B cell (primary cell): ENCODE measurements around the gene SMARCAD1. TPM values are rescaled to one million over a fixed set of nuclear protein-coding genes. Genes with fewer than 3 reads are reported as not detected.

Experiments
- ATAC-seq: fragments of 200-7000 bp; cut with Tn5 transposase; one replicate; pipeline ENCODE4 v1.10.0; 2021; ENCODE audit warnings: low read depth, mild to moderate bottlenecking, moderate number of reproducible peaks, moderate library complexity
- CTCF ChIA-PET: fragments of 350-600 bp; sonication (Branson Sonifier 250); formaldehyde crosslinking; loops from one replicate; lab custom pipeline; 2021; ENCODE audit warnings: antibody characterized with exemption, inconsistent platforms; lab: Charles Lee
- POLR2A ChIA-PET: fragments of 350-600 bp; sonication (Branson Sonifier 250); formaldehyde crosslinking; loops from one replicate; lab custom pipeline; 2021; ENCODE audit warnings: antibody characterized with exemption; lab: Charles Lee
- DNase-seq: peaks from one replicate; pipeline ENCODE4 v3.0.0; 2013
- H2AFZ ChIP-seq: 2 replicates; pipeline ENCODE4 v1.6.1; 2012; ENCODE audit warnings: mild to moderate bottlenecking, low read depth, low read length; ENCODE audit not compliant: insufficient read depth, poor library complexity, severe bottlenecking
- H3K27ac ChIP-seq, 2 donors: 1 replicate in 1 of 2; 2 replicates in 1 of 2; pipeline ENCODE4 v1.5.1; 2012 to 2013; ENCODE audit warnings: low read length in 2 of 2, mild to moderate bottlenecking in 2 of 2, moderate library complexity in 1 of 2
- H3K27me3 ChIP-seq, 4 experiments: fragments of 200-600 bp in 1 of 4; sonication (generic) in 1 of 4; replicated peaks in 1 of 4; 1 replicate in 2 of 4; 2 replicates in 2 of 4; pipeline versions ENCODE4 v1.6.1 to v1.7.0; 2013 to 2016; ENCODE audit warnings: low read length in 3 of 4, mild to moderate bottlenecking in 2 of 4, mixed read lengths in 1 of 4, moderate library complexity in 1 of 4; ENCODE audit not compliant: insufficient read depth in 4 of 4, control insufficient read depth in 3 of 4; ENCODE audit errors: control extremely low read depth in 1 of 4
- H3K36me3 ChIP-seq, 2 experiments: replicated peaks in 1 of 2; 1 replicate in 1 of 2; 2 replicates in 1 of 2; pipeline versions ENCODE4 v1.6.1 to v1.7.1; 2013; ENCODE audit warnings: low read length in 1 of 2; ENCODE audit not compliant: insufficient read depth in 2 of 2, control insufficient read depth in 1 of 2; ENCODE audit errors: control extremely low read depth in 1 of 2, extremely low read depth in 1 of 2
- H3K4me1 ChIP-seq, 2 donors: fragments of 200-600 bp in 1 of 2; sonication (generic) in 1 of 2; 1 replicate in 1 of 2; 2 replicates in 1 of 2; pipeline versions ENCODE4 v1.5.1 to v1.6.1; 2013 to 2017; ENCODE audit warnings: low read length in 2 of 2; ENCODE audit not compliant: control insufficient read depth in 2 of 2, insufficient read depth in 2 of 2
- H3K4me2 ChIP-seq: replicated peaks from 2 replicates; pipeline ENCODE3; 2012; ENCODE audit warnings: mild to moderate bottlenecking, low read depth, low read length; ENCODE audit not compliant: poor library complexity, severe bottlenecking
- H3K4me3 ChIP-seq, 5 experiments: fragments of 200-600 bp in 1 of 5; sonication (generic) in 1 of 5; 1 replicate in 3 of 5; 2 replicates in 2 of 5; pipeline versions ENCODE4 v1.5.1 to v1.7.0; 2011 to 2016; ENCODE audit warnings: low read length in 4 of 5, mild to moderate bottlenecking in 4 of 5, low read depth in 2 of 5, control low read depth in 1 of 5, moderate library complexity in 1 of 5; ENCODE audit not compliant: insufficient read depth in 1 of 5; ENCODE audit errors: control extremely low read depth in 1 of 5, extremely low read depth in 1 of 5
- H3K79me2 ChIP-seq: fragments of 200-600 bp; sonication (generic); one replicate; pipeline ENCODE4 v1.6.0; 2016; ENCODE audit warnings: low read length; ENCODE audit not compliant: control insufficient read depth, insufficient read depth
- H3K9ac ChIP-seq: fragments of 200-600 bp; sonication (generic); 2 replicates; pipeline ENCODE4 v1.6.1; 2017; ENCODE audit warnings: mild to moderate bottlenecking, low read length, moderate library complexity
- H3K9me3 ChIP-seq, 3 donors: one replicate each; pipeline versions ENCODE4 v1.6.1 to v1.7.1; 2013; ENCODE audit warnings: low read length in 2 of 3; ENCODE audit not compliant: control insufficient read depth in 2 of 3, insufficient read depth in 1 of 3; ENCODE audit errors: control extremely low read depth in 1 of 3
- H4K20me1 ChIP-seq: 2 replicates; pipeline ENCODE4 v1.6.0; 2012; ENCODE audit warnings: mild to moderate bottlenecking, low read length; ENCODE audit not compliant: insufficient read depth, control insufficient read depth, poor library complexity, severe bottlenecking
- H3K27ac Mint-ChIP-seq: one replicate; pipeline ENCODE4 v1.8.0; 2021; ENCODE audit warnings: mixed read lengths
- H3K27me3 Mint-ChIP-seq: one replicate; pipeline ENCODE4 v1.8.0; 2021; ENCODE audit warnings: mixed read lengths
- H3K4me1 Mint-ChIP-seq: one replicate; pipeline ENCODE4 v1.8.0; 2021; ENCODE audit warnings: mixed read lengths
- H3K4me3 Mint-ChIP-seq: one replicate; pipeline ENCODE4 v1.8.0; 2021; ENCODE audit warnings: mixed read lengths
- H3K9me3 Mint-ChIP-seq: one replicate; pipeline ENCODE4 v1.8.0; 2022; ENCODE audit warnings: mixed read lengths; ENCODE audit not compliant: insufficient read depth
- EZH2 ChIP-seq: IDR thresholded peaks from 2 replicates; pipeline ENCODE4 v1.6.1; 2012; ENCODE audit warnings: borderline replicate concordance, low read depth, mild to moderate bottlenecking, moderate library complexity, low read length; ENCODE audit not compliant: insufficient read depth, poor library complexity, severe bottlenecking
- WGBS: methylation state at CpG from one replicate; pipeline ENCODE4 v1.1.5; 2013; ENCODE audit warnings: missing lambda C conversion rate; ENCODE audit not compliant: insufficient coverage; 5-methylcytosine and 5-hydroxymethylcytosine counted together
- intact Hi-C: fragments of 100-400 bp; cut with micrococcal nuclease; formaldehyde crosslinking; loops from one replicate; pipeline ENCODE4 v1.10.0; 2022
- polyA plus RNA-seq: library from polyadenylated mRNA; depleted of rRNA; stranded (reverse); fragments of >200 nt; gene quantifications from 2 replicates; pipeline ENCODE4 v1.2.3, GENCODE V29; 2012
- total RNA-seq, 2 donors: library from RNA; stranded (reverse); fragments of 120-200 nt in 1 of 2; gene quantifications; 1 replicate in 1 of 2; 2 replicates in 1 of 2; pipeline versions ENCODE4 v1.2.3 to v1.2.4, GENCODE V29; 2013 to 2022
- TF ChIP-seq, protein P1 (sequence below): fragments of 200-600 bp; IDR thresholded peaks from one replicate; pipeline ENCODE4 v1.8.0; 2022; ENCODE audit warnings: antibody characterized with exemption, mild to moderate bottlenecking

Gene SMARCAD1
- total and polyA plus RNA-seq, 2 donors (not counting 1 experiment from before 2014, with no cell fraction given) = 8.2 to 26.7 TPM

DNA sequence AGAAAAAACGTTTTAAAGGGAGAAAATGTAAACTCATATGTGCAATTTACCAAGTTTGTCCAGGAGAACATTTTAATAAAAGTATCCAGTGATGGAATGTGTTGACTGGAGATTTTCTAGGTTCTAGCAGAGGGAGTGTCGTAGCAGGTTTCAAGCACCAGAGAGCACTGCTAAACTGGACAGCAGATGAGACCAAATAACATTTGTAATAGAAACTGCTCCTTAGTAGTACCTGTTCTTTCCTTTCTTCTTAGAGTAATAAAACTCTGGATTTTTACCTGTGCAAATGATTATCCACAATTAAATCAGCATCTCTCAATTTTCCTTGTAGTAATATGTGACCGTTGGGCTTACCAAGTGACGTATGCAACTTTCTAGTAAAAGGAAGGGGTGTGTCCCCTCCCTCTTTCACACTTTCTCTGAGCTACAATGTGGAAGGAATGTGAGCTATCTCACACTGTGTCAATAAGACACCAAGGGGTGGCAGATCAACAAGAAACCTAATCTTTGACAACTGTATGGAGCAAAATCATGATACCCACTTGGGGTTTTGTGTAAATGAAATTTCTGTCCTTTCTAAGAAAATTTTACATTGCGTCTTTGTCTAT, 125.4 kb downstream of the SMARCAD1 start:
- no peaks in the 10 kb centered on the region for H3K36me3 ChIP-seq
- intact Hi-C loops = no loop called here
- peaks cover 0 to under 1% (median 0%) of the 10 kb centered on the region in 3 donors for H3K9me3 ChIP-seq
- H2AFZ ChIP-seq = no peak overlapping the region
- no peak overlapping the region for H3K27ac ChIP-seq
- no peaks in the 10 kb centered on the region for H3K27me3 ChIP-seq
- H4K20me1 ChIP-seq = no peaks in the 10 kb centered on the region
- TF ChIP-seq, protein P1, sequence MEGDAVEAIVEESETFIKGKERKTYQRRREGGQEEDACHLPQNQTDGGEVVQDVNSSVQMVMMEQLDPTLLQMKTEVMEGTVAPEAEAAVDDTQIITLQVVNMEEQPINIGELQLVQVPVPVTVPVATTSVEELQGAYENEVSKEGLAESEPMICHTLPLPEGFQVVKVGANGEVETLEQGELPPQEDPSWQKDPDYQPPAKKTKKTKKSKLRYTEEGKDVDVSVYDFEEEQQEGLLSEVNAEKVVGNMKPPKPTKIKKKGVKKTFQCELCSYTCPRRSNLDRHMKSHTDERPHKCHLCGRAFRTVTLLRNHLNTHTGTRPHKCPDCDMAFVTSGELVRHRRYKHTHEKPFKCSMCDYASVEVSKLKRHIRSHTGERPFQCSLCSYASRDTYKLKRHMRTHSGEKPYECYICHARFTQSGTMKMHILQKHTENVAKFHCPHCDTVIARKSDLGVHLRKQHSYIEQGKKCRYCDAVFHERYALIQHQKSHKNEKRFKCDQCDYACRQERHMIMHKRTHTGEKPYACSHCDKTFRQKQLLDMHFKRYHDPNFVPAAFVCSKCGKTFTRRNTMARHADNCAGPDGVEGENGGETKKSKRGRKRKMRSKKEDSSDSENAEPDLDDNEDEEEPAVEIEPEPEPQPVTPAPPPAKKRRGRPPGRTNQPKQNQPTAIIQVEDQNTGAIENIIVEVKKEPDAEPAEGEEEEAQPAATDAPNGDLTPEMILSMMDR = no peak
- TF ChIP-seq EZH2 = no peak
- H3K27ac Mint-ChIP-seq = no peak overlapping the region
- ChIA-PET POLR2A (no interaction called here), CTCF (no interaction called here)
- H3K4me3 ChIP-seq = no peak overlapping the region
- H3K4me1 ChIP-seq = no peaks in the 10 kb centered on the region
- no peak overlapping the region for H3K4me2 ChIP-seq
- no peak for DNase-seq
- ATAC-seq = no peak
- H3K79me2 ChIP-seq = no peaks in the 10 kb centered on the region
- peaks cover 13% of the 10 kb centered on the region for H3K27me3 Mint-ChIP-seq
- no peaks in the 10 kb centered on the region for H3K9me3 Mint-ChIP-seq
- H3K9ac ChIP-seq = no peak overlapping the region
- H3K4me3 Mint-ChIP-seq = no peak overlapping the region
- 60% methylated on average over 1 of the region's 5 CpGs for WGBS
- no peaks in the 10 kb centered on the region for H3K4me1 Mint-ChIP-seq

DNA sequence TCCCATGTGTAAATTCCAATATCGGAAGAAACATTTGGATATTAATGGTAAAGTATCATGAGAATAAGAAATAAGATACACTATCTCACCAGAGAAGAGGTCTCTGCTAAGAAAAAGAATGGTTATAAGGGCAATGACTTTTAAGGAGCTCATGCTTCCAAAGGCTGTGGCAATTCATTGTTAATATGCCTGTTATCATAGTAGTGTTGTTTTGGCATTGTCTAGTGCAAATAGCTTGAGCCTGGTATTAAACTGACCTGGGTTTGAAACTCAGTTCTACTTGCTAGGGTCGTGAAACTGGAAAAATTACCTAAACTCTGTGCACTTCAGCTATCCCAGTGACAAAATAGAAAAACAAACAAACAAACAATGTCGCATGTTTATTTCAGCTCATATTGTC, 126.2 kb downstream of the SMARCAD1 start:
- Mint-ChIP-seq H3K27ac (no peak overlapping the region), H3K4me3 (no peak overlapping the region), H3K4me1 (peaks cover 4% of the 10 kb centered on the region), H3K9me3 (no peaks in the 10 kb centered on the region), H3K27me3 (peaks cover 11% of the 10 kb centered on the region)
- TF ChIP-seq, protein P1 = no peak
- TF ChIP-seq EZH2 = no peak
- Histone ChIP-seq H3K9ac (no peak overlapping the region), H3K27ac (no peak overlapping the region), H3K9me3 (no peaks in the 10 kb centered on the region), H3K4me1 (no peaks in the 10 kb centered on the region), H3K27me3 (no peaks in the 10 kb centered on the region), H3K79me2 (no peaks in the 10 kb centered on the region), H3K36me3 (no peaks in the 10 kb centered on the region), H4K20me1 (no peaks in the 10 kb centered on the region), H3K4me2 (no peak overlapping the region), H2AFZ (no peak overlapping the region), H3K4me3 (no peak overlapping the region)
- ATAC-seq (no peak), DNase-seq (no peak)
- no CpG with 5 or more reads among the region's 3 CpGs for WGBS
- CTCF ChIA-PET = no interaction called here
- intact Hi-C loops = no loop called here
- POLR2A ChIA-PET = no interaction called here
